GM20000 (cell line): Measurements from ENCODE around the gene GMCL1.
"Not testable (repeated sequence)": the region's sequence is repeated elsewhere in the genome, so short reads cannot be mapped to it uniquely, and the experiment has no call there.

Experiments used
- DNase-seq: peaks from one replicate; pipeline ENCODE4 v3.0.0; 2012; ENCODE audit warnings: low spot score
- CTCF ChIP-seq: IDR thresholded peaks from 2 replicates; pipeline ENCODE4 v1.5.1; 2012; ENCODE audit warnings: mild to moderate bottlenecking, control low read depth; ENCODE audit errors: extremely low read depth, missing control alignments

The GMCL1 gene

GRCh38 chr2:69888451-69888850 is 59.0 kb downstream of the GMCL1 start:
- TF ChIP-seq CTCF: no peak
- no peak for DNase-seq

GRCh38 chr2:69889302-69889701 is 59.8 kb downstream of the GMCL1 start:
- DNase-seq: no peak
- TF ChIP-seq CTCF: no peak

GRCh38 chr2:69890881-69891280 is 61.4 kb downstream of the GMCL1 start:
- DNase-seq: no peak
- TF ChIP-seq CTCF: no peak

GRCh38 chr2:69892838-69893424 is 63.5 kb downstream of the GMCL1 start:
- DNase-seq: not testable (repeated sequence)

- DNase-seq: peak; percentile 75
- TF ChIP-seq CTCF: no peak
Measured at GRCh38 chr2:69893684-69894551, 64.5 kb downstream of the GMCL1 start, which contains the start of gene SNRNP27. Gene SNRNP27, plus strand, starts transcription at chr2:69893956. Its CDS starts 29 bp downstream, at chr2:69893985.

GRCh38 chr2:69894737-69895136 is 65.3 kb downstream of the GMCL1 start:
- not testable (repeated sequence) for DNase-seq

GRCh38 chr2:69902213-69902922 is 72.9 kb downstream of the GMCL1 start:
- TF ChIP-seq CTCF: no peak
- no peak for DNase-seq

GRCh38 chr2:69907216-69907615 is 77.8 kb downstream of the GMCL1 start:
- TF ChIP-seq CTCF: no peak
- no peak for DNase-seq
